AG08396 (cell line): Measurements from ENCODE around the gene SLITRK1.

Source experiments
- DNase-seq: peaks from one replicate; pipeline ENCODE4 v3.0.0; 2012; ENCODE audit warnings: low spot score, mixed read lengths

The SLITRK1 gene

GRCh38 chr13:83865161-83866137 lies 16.8 kb downstream of the SLITRK1 start:
- no peak for DNase-seq

GRCh38 chr13:83853771-83854170 lies 28.5 kb downstream of the SLITRK1 start:
- DNase-seq = no peak

DNA sequence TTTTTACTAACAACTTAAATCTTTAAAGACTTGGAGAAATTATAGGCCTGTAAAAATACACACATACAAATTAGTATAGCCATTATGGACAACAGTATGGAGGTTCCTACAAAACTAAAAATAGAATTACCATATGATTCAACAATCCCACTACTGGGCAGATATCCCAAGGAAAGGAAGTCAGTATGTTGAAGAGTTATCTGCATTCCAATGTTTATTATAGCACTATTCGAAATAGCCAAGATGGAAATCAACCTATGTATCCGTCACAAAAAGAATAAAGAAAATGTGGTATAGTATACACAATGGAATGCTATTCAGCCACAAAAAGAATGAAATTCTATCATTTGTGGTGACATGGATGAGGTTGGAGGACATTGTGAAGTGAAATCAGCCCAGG lies 37.2 kb downstream of the SLITRK1 start:
- DNase-seq = no peak

GRCh38 chr13:83839146-83839545 lies 43.1 kb downstream of the SLITRK1 start:
- no peak for DNase-seq

DNA sequence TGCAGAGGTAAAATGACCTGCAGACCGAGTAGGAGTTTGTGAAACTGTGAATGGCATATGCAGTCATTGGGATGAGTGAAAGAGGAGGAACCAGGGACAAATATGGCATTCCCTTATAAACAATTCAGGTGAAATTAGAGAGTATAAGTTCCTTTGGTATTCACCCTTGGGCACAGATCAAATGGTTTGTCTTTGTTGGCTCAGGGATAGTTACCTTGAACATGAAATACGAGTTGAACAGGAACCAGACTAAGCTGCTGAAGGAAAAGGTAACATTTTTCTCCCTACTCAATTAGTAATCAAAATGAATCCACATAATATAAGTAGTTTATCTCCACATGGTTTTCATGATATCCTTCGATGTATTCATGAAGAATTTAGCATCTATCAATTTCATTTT lies 50.5 kb downstream of the SLITRK1 start:
- no peak for DNase-seq

- DNase-seq = no peak
Measured at GRCh38 chr13:83829810-83830209, 52.5 kb downstream of the SLITRK1 start.

DNA sequence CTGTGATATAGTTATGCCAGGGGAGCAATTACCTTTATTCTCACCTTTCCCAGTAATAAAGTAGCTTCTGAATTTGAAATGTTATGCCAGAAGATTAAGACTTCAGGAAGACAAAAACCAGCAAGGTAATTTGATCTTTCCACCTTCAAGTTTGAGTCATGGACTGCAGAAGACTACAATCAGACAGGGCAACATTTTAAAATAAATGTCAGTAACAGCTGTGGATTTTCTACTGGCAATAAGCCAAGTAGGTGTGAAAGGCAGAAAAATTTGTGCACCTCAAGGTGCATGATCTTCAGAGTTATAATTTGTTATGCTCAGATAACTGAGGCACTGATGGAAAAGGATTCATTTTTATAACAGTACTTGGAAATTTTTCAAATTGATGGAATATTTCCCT lies 54.9 kb downstream of the SLITRK1 start:
- no peak for DNase-seq
